ENCODE results near the gene MAD2L2.
A peak's percentile ranks its signal among the peaks of the same experiment; 100 is the strongest.

The MAD2L2 gene

GRCh38 chr1:11670747-11671146 is 10.2 kb downstream of the MAD2L2 start:
- no peak for TF ChIP-seq CTCF (IDR thresholded peaks at IDR 0.05; ENCODE audit: low read depth, low read length, missing control alignments)
- no peak for DNase-seq (ENCODE audit: low read depth)
- no peak overlapping the region for H3K4me3 ChIP-seq (ENCODE audit: low read depth, low read length)
- in situ Hi-C loops (cut with HindIII; ENCODE audit: low sequenced_read_pairs), result no loop called here

GRCh38 chr1:11668516-11668915 is 12.4 kb downstream of the MAD2L2 start:
- no peak for DNase-seq (ENCODE audit: low read depth)
- no peak overlapping the region for H3K4me3 ChIP-seq (ENCODE audit: low read depth, low read length)
- TF ChIP-seq CTCF (IDR thresholded peaks at IDR 0.05; ENCODE audit: low read depth, low read length, missing control alignments), result no peak
- in situ Hi-C loops (cut with HindIII; ENCODE audit: low sequenced_read_pairs), result loop anchor here (10.0 kb wide), 1 partner anchor 46 kb away; no protein-coding TSS in a partner anchor

- no peak for DNase-seq (ENCODE audit: low read depth)
- peak overlapping the region; percentile 38 for H3K4me3 ChIP-seq (ENCODE audit: low read depth, low read length)
- in situ Hi-C loops (cut with HindIII; ENCODE audit: low sequenced_read_pairs), result loop anchor here (10.0 kb wide), 1 partner anchor 50 kb away; no protein-coding TSS in a partner anchor
- no peak for TF ChIP-seq CTCF (IDR thresholded peaks at IDR 0.05; ENCODE audit: low read depth, low read length, missing control alignments)
These were observed 16.4 kb downstream of the MAD2L2 start for GRCh38 chr1:11664336-11665065.

- no peak for TF ChIP-seq CTCF (IDR thresholded peaks at IDR 0.05; ENCODE audit: low read depth, low read length, missing control alignments)
- in situ Hi-C loops (cut with HindIII; ENCODE audit: low sequenced_read_pairs), result loop anchor here (10.0 kb wide), 1 partner anchor 54 kb away; no protein-coding TSS in a partner anchor
- no peak for DNase-seq (ENCODE audit: low read depth)
- H3K4me3 ChIP-seq (ENCODE audit: low read depth, low read length), result no peak overlapping the region
These were observed 19.8 kb downstream of the MAD2L2 start for GRCh38 chr1:11661103-11661502.

GRCh38 chr1:11659748-11660147 is 21.2 kb downstream of the MAD2L2 start:
- TF ChIP-seq CTCF (IDR thresholded peaks at IDR 0.05; ENCODE audit: low read depth, low read length, missing control alignments), result no peak
- no peak for DNase-seq (ENCODE audit: low read depth)
- in situ Hi-C loops (cut with HindIII; ENCODE audit: low sequenced_read_pairs), result loop anchor here (10.0 kb wide), 1 partner anchor 55 kb away; no protein-coding TSS in a partner anchor

GRCh38 chr1:11658542-11658941 is 22.4 kb downstream of the MAD2L2 start:
- no peak overlapping the region for H3K4me3 ChIP-seq (ENCODE audit: low read depth, low read length)
- no peak for DNase-seq (ENCODE audit: low read depth)
- in situ Hi-C loops (cut with HindIII; ENCODE audit: low sequenced_read_pairs), result no loop called here

More at GRCh38 chr1:11659748-11660147, 21.2 kb downstream of the MAD2L2 start:
- no peak overlapping the region for H3K4me3 ChIP-seq (ENCODE audit: low read depth, low read length)

More at GRCh38 chr1:11658542-11658941, 22.4 kb downstream of the MAD2L2 start:
- no peak for TF ChIP-seq CTCF (IDR thresholded peaks at IDR 0.05; ENCODE audit: low read depth, low read length, missing control alignments)
